Heart left ventricle (tissue), 16 donors: ENCODE results near the gene GRK5. TPM values are rescaled to one million over a fixed set of nuclear protein-coding genes. Genes with fewer than 3 reads are reported as not detected.

Experiments used
- ATAC-seq, 4 donors: fragments of 200-7000 bp; cut with Tn5 transposase; one replicate each; pipeline ENCODE4 v1.9.1; 2020 to 2022; ENCODE audit warnings: moderate library complexity in 4 of 4, mild to moderate bottlenecking in 3 of 4, moderate number of reproducible peaks in 1 of 4
- DNase-seq, 5 donors: peaks; one replicate each; pipeline ENCODE4 v3.0.0-alpha.2; 2020
- H3K27ac ChIP-seq, 12 donors: fragments of 200-600 bp; sonication (generic) in 4 of 12; one replicate each; pipeline versions ENCODE4 v1.5.0 to v1.8.0; 2016 to 2022; ENCODE audit warnings: mild to moderate bottlenecking in 2 of 12
- H3K27me3 ChIP-seq, 9 donors: fragments of 200-600 bp; sonication (generic) in 2 of 9; one replicate each; pipeline versions ENCODE4 v1.5.1 to v1.8.0; 2016 to 2022; ENCODE audit warnings: mild to moderate bottlenecking in 3 of 9
- H3K36me3 ChIP-seq, 9 donors: fragments of 200-600 bp; sonication (generic) in 2 of 9; one replicate each; pipeline versions ENCODE4 v1.5.0 to v1.8.0; 2018 to 2022; ENCODE audit warnings: mild to moderate bottlenecking in 2 of 9
- H3K4me1 ChIP-seq, 12 donors: fragments of 200-600 bp; sonication (generic) in 4 of 12; one replicate each; pipeline versions ENCODE4 v1.5.0 to v1.8.0; 2016 to 2022; ENCODE audit warnings: mild to moderate bottlenecking in 3 of 12
- H3K4me3 ChIP-seq, 12 donors: fragments of 200-600 bp; sonication (generic) in 4 of 12; one replicate each; pipeline versions ENCODE4 v1.5.0 to v1.8.0; 2017 to 2022; ENCODE audit warnings: mild to moderate bottlenecking in 9 of 12, moderate library complexity in 4 of 12
- H3K9me3 ChIP-seq, 12 donors: fragments of 200-600 bp; sonication (generic) in 4 of 12; one replicate each; pipeline versions ENCODE4 v1.5.0 to v1.8.0; 2016 to 2022; ENCODE audit warnings: mild to moderate bottlenecking in 1 of 12
- POLR2A ChIP-seq, 2 donors: fragments of 450-650 bp; IDR thresholded peaks; one replicate each; pipeline ENCODE4 v1.6.1; 2017; ENCODE audit warnings: antibody characterized with exemption in 2 of 2, mild to moderate bottlenecking in 2 of 2, moderate library complexity in 2 of 2
- WGBS, 4 donors: extraction: QIAGEN DNeasy Blood & Tissue Kit in 2 of 4; methylation state at CpG; one replicate each; pipeline versions ENCODE4 v1.1.5 to v1.1.7; 2013 to 2018; 5-methylcytosine and 5-hydroxymethylcytosine counted together
- intact Hi-C, 10 donors: fragments of 100-400 bp; cut with DNase I; formaldehyde crosslinking; loops; one replicate each; pipeline versions ENCODE4 v1.11.1 to v1.14.2; 2022
- polyA plus RNA-seq, 2 donors: library from polyadenylated mRNA; stranded (reverse); fragments of 200-250 nt; gene quantifications; one replicate each; pipeline ENCODE4 v1.2.3, GENCODE V29; 2013
- total RNA-seq, 9 donors: library from RNA; depleted of rRNA in 2 of 9; stranded (reverse); fragments of >200 nt in 2 of 9; fragmentation: NEBNext Ultra II Directional in 3 of 9; extraction: Animal tissue kit (Norgen Biotek cat#: 25700) in 3 of 9; gene quantifications; one replicate each; pipeline versions ENCODE4 v1.1.0 to v1.2.4, GENCODE V29; 2016 to 2023
- TF ChIP-seq, protein P1 (sequence below), 12 donors: fragments of 200-600 bp; sonication (generic) in 4 of 12; IDR thresholded peaks; one replicate each; pipeline versions ENCODE4 v1.5.0 to v1.8.0; 2018 to 2022; ENCODE audit warnings: antibody characterized with exemption in 12 of 12, mild to moderate bottlenecking in 5 of 12
- donor health status: ischemic (EF 13 %, LVEDD 7.1; RV severe dilation, severe dysfunction).
- donor health status: healthy with polysubstance abuse.
- donor health status: DM: no; HTN: yes; CAD: no.
- donor health status: DM: no; HTN: no; CAD: no.
- donor health status: ischemic (EF 25% LVEDD 6.9; RV normal size, moderate dysfunction).
- donor health status: ischemic (EF 25% LVEDD 5.7; RV mildly dilated, moderate dysfunction).
- donor health status: healthy.
- donor health status: DM: yes; HTN: yes; CAD: no.
- donor health status: ischemic (EF 35%, LVEDD 5.7; RV mildly dilated, moderate dysfunction).
- donor health status: nonischemic (EF 11% LVEDD 7.7; RV severe dilation, severe dysfunction).
- donor health status: DM: yes; HTN: yes; CAD: no.
- donor health status: PGD.
- donor health status: ischemic (EF 29% LVEDD 5.4; RV normal size, mild dysfunction).
- donor health status: nonischemic (EF 23%, LVEDD 6.1; RV moderate dilation, normal function).

The GRK5 gene
- total and polyA plus RNA-seq, 11 donors = 13.1 to 58.0 (median 30.2) TPM

DNA sequence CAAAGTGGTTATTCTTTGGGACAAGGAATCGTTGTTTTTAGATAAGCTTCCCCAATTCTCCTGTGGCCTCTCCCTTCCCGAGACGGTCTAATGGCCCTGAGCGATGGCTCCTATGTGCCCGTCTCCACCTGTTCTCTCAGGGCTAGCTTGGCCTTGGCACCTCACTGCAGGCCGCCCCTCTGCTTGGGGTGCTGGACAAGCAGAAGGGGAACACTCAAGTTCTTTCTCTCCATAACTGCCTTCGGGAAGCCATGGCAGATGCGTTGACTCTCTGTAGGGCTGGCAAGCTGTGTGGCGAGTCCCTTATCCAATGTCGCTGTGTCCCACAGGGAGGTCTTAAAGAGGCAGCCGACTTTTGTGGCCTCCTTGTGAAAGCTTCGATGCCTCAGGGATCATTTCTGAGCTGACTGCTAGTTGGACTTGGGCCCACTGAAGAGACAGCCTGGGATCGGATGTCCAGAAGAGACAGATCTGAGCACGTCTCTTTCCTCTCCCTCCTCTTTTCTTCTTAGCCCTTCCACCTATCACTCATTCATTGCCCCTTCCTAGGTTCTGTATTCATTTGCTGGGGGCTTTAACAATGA, 70.8 kb downstream of the GRK5 start:
- TF ChIP-seq, protein P1, sequence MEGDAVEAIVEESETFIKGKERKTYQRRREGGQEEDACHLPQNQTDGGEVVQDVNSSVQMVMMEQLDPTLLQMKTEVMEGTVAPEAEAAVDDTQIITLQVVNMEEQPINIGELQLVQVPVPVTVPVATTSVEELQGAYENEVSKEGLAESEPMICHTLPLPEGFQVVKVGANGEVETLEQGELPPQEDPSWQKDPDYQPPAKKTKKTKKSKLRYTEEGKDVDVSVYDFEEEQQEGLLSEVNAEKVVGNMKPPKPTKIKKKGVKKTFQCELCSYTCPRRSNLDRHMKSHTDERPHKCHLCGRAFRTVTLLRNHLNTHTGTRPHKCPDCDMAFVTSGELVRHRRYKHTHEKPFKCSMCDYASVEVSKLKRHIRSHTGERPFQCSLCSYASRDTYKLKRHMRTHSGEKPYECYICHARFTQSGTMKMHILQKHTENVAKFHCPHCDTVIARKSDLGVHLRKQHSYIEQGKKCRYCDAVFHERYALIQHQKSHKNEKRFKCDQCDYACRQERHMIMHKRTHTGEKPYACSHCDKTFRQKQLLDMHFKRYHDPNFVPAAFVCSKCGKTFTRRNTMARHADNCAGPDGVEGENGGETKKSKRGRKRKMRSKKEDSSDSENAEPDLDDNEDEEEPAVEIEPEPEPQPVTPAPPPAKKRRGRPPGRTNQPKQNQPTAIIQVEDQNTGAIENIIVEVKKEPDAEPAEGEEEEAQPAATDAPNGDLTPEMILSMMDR (IDR thresholded peaks at IDR 0.05) = no peak
- no peak for TF ChIP-seq POLR2A (IDR thresholded peaks at IDR 0.05)
- ATAC-seq = no peak
- 66 to 81% (median 78%) methylated on average over 14 of the region's 14 CpGs for WGBS, 4 donors
- Histone ChIP-seq H3K27me3 (no peaks in the 10 kb centered on the region), H3K4me1 (peaks cover 10 to 90% (median 55%) of the 10 kb centered on the region in 12 donors), H3K9me3 (no peaks in the 10 kb centered on the region), H3K36me3 (no peaks in the 10 kb centered on the region), H3K27ac (peak overlapping the region in 9 of 12 donors; percentile 5 to 63 (median 43)), H3K4me3 (no peak overlapping the region)
- peak in 3 of 5 donors; percentile 40 to 64 (median 51) for DNase-seq
- intact Hi-C loops = loop anchor here in 4 of 10 donors (10.0 kb wide), 3 partner anchors 63 to 137 kb away; no protein-coding TSS in a partner anchor

DNA sequence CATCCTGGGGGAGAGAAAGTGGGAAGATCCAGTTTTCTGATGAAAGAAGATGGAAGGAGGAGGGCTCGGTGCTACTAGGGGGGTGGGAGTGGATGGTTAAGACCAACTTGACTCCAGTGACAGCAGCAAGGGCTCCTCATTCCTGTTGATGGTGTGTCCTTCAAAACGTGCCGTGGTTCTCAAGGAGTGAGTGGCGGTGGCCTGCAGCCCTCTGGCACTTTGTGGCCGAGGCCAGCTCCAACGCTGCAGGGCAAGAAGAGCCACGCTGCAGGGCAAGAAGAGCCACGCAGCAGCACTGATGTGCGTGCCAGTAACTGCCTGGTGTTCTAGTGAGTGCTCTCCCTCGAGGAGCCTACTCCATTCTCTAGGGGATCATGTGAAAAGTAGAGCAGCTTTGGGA, 72.1 kb downstream of the GRK5 start:
- no peak overlapping the region for H3K4me3 ChIP-seq
- peak overlapping the region in 4 of 12 donors; percentile 8 to 79 (median 45) for H3K27ac ChIP-seq
- DNase-seq = no peak
- no peaks in the 10 kb centered on the region for H3K9me3 ChIP-seq
- WGBS, 4 donors = 63 to 84% (median 73%) methylated on average over 10 of the region's 10 CpGs
- no peaks in the 10 kb centered on the region for H3K27me3 ChIP-seq
- ATAC-seq = no peak
- peaks cover 12 to 90% (median 62%) of the 10 kb centered on the region in 12 donors for H3K4me1 ChIP-seq
- no peaks in the 10 kb centered on the region for H3K36me3 ChIP-seq
- intact Hi-C loops = loop anchor here in 4 of 10 donors (10.0 kb wide), 3 partner anchors 65 to 135 kb away; no protein-coding TSS in a partner anchor
- TF ChIP-seq POLR2A (IDR thresholded peaks at IDR 0.05) = no peak
- TF ChIP-seq, protein P1 (IDR thresholded peaks at IDR 0.05) = no peak

DNA sequence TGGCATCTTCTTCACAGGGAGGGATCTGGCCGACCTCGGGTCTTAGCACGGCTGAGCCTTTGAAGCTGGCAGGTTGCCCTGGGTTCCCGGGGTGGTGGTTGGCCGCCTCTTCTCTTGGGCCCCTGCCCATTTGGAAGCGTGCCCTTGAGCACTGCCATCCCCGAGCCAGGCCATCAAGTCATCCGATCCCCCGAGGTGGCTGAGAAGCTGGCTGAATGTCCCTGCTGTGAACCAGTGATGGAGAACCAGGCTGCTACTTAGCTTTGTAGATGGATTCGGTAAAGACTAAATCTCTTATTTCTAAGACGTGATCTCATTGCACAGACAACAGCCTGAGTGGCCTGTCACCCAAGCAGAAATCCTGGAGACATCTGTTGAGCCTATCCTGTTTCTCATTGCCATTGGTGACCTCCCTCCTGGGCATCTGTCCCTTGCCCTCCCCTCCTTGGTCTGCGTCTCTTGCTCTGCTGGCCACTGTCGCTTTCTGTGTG, 74.3 kb downstream of the GRK5 start:
- 19 to 29% (median 24%) methylated on average over 13 of the region's 13 CpGs for WGBS, 4 donors
- intact Hi-C loops = loop anchor here in 1 of 10 donors (5.0 kb wide), 1 partner anchor 131 kb away; no protein-coding TSS in a partner anchor
- peaks cover 17 to 97% (median 78%) of the 10 kb centered on the region in 12 donors for H3K4me1 ChIP-seq
- H3K27ac ChIP-seq = peak overlapping the region in 10 of 12 donors; percentile 14 to 79 (median 58)
- no peak overlapping the region for H3K4me3 ChIP-seq
- no peaks in the 10 kb centered on the region for H3K9me3 ChIP-seq
- no peaks in the 10 kb centered on the region for H3K36me3 ChIP-seq
- ATAC-seq (peak; percentile 59 to 75 (median 66)), DNase-seq (peak; percentile 85 to 93 (median 91))
- no peak for TF ChIP-seq POLR2A (IDR thresholded peaks at IDR 0.05)
- TF ChIP-seq, protein P1 (IDR thresholded peaks at IDR 0.05) = no peak
- no peaks in the 10 kb centered on the region for H3K27me3 ChIP-seq

DNA sequence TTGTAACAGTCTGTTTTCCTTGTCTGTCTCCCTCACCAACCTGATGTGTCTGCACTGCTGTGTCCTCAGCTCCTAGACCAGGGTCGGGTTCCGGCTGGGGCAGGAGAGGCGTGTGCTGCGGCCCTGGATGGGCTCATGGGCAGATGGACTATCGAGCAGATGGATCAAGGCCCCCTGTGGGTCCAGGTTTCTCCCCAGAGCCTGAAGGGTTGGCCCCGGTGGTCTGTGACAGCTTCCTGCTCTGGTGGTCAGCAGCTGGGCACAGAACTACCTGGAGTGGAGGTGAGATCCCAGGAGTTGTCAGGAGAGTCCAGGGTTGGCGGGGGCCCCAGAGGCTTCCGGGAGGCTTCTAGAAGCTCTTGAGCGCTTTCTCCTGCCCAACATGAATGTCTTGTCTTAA, 75.1 kb downstream of the GRK5 start:
- peak overlapping the region in 7 of 12 donors; percentile 15 to 79 (median 58) for H3K27ac ChIP-seq

More for the DNA sequence above, 75.1 kb downstream of the GRK5 start:
- no peak for TF ChIP-seq POLR2A (IDR thresholded peaks at IDR 0.05)
- TF ChIP-seq, protein P1 (IDR thresholded peaks at IDR 0.05) = no peak
- intact Hi-C loops = loop anchor here in 1 of 10 donors (5.0 kb wide), 1 partner anchor 130 kb away; no protein-coding TSS in a partner anchor
- Histone ChIP-seq H3K9me3 (no peaks in the 10 kb centered on the region), H3K4me3 (no peak overlapping the region), H3K36me3 (no peaks in the 10 kb centered on the region), H3K27me3 (no peaks in the 10 kb centered on the region), H3K4me1 (peaks cover 17 to 100% (median 84%) of the 10 kb centered on the region in 12 donors)
- DNase-seq (no peak), ATAC-seq (no peak)
- WGBS, 4 donors = 90 to 94% (median 93%) methylated on average over 8 to 9 of the region's 9 CpGs
